ENCODE data around the gene L3MBTL4.
"Not testable (repeated sequence)": the region's sequence is repeated elsewhere in the genome, so short reads cannot be mapped to it uniquely, and the experiment has no call there.

The L3MBTL4 gene

GRCh38 chr18:6249788-6250187 is 164.9 kb downstream of the L3MBTL4 start:
- DNase-seq (ENCODE audit: low spot score) = no peak

DNA sequence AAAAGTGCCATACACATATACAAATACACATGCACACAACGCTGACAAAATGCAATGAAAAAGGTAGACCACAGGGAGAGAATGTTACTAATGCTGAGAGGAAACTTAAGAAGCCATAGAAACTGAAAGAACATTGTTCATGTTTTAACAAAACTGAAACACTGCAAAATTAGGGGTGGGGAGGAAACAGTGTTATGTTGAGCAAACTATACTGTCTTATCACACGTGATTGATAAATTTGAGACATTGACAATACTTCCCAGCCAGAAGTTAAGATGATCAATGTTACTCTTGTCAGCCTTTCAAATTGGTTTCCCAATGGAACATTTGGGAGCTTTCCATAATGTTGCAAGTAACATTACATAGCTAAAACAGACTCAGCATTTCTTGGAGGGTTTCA is 165.5 kb downstream of the L3MBTL4 start:
- DNase-seq (ENCODE audit: low spot score) = no peak

- no peak for DNase-seq (ENCODE audit: low spot score)
Measured at GRCh38 chr18:6248017-6248416, 166.7 kb downstream of the L3MBTL4 start.

DNA sequence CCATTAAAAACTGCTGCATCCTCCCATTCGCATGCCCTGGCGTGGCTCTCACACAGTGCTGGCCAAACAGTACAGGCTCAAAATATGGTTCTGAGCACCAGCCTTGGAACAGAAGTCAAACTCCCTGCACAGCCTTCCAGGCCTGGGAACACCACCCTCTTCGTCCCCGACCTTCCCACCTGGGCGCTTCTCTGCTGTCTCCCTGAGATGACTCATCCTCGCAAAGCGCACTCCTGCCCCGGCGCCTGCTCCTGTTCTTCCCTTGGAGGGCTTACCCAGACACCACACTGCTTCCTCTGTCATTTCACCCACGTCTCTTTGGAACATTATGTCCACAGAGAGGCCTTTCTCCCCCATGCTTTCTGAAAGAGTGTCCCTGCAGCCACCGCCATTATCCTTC is 172.7 kb downstream of the L3MBTL4 start:
- no peak for DNase-seq (ENCODE audit: low spot score)

DNA sequence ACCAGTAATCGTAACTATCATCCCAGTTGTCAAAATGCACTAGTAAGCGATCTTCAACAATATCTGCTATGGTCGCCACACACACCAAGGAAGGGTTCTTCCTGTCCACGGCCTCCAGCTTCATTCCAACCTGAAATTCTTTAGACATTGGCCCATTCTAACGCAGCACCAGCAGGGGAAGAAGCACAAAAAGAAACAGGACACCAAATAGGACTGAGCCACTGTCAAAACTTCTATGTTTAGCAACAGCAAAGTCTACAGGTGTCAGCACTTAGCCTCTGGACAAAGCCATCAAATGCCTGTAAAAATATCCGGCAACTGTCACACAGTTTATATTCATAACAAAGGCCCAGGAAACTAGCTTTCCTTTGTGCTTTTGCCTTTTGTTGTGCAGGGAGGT is 175.0 kb downstream of the L3MBTL4 start:
- no peak for DNase-seq (ENCODE audit: low spot score)

- DNase-seq (ENCODE audit: low spot score) = no peak
Measured at GRCh38 chr18:6236258-6236657, 178.5 kb downstream of the L3MBTL4 start.

- no peak for DNase-seq (ENCODE audit: low spot score)
Measured at GRCh38 chr18:6222271-6222670, 192.4 kb downstream of the L3MBTL4 start.

DNA sequence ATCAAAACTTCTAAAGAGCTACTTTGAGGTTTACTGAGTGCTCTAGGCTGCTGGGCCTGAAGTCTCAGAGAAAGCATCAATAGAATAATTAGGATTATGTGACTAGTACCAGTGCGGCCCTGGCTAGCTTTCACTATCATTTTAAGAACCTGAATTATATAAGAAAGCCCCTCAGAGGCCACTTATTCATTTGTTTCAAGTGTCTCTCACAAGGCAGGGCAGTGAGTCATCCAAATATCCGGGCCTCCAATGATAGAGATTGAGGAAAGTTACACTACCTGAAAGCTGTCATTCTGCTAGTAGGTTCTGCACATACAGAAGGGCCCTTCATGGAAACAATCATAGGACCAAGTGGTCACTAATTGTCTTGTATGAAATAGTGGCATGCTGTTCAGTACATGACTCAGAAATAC is 193.1 kb downstream of the L3MBTL4 start:
- DNase-seq (ENCODE audit: low spot score) = no peak

GRCh38 chr18:6220129-6220528 is 194.6 kb downstream of the L3MBTL4 start:
- DNase-seq (ENCODE audit: low spot score) = no peak

GRCh38 chr18:6219116-6219717 is 195.5 kb downstream of the L3MBTL4 start:
- no peak for DNase-seq (ENCODE audit: low spot score)

DNA sequence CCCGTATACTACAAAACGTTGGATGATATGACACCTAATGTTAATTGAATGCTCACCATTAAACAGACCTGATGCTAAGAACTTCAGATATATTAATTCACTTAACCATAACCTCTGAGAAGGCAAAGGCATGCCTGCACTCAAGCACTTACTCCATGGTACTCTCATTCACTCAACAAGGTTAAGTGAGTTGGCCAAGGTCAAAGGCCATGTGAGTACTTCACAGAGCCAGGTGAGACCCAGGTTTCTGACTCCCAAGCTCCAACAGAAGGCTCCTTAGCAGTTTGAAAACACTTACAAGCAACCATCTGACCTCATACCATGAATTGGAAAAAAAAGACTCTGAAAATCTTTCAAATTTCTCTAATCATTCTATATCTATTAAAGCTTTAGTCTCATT is 198.8 kb downstream of the L3MBTL4 start:
- no peak for DNase-seq (ENCODE audit: low spot score)

- DNase-seq (ENCODE audit: low spot score) = no peak
Measured at GRCh38 chr18:6211174-6211504, 203.6 kb downstream of the L3MBTL4 start.

DNA sequence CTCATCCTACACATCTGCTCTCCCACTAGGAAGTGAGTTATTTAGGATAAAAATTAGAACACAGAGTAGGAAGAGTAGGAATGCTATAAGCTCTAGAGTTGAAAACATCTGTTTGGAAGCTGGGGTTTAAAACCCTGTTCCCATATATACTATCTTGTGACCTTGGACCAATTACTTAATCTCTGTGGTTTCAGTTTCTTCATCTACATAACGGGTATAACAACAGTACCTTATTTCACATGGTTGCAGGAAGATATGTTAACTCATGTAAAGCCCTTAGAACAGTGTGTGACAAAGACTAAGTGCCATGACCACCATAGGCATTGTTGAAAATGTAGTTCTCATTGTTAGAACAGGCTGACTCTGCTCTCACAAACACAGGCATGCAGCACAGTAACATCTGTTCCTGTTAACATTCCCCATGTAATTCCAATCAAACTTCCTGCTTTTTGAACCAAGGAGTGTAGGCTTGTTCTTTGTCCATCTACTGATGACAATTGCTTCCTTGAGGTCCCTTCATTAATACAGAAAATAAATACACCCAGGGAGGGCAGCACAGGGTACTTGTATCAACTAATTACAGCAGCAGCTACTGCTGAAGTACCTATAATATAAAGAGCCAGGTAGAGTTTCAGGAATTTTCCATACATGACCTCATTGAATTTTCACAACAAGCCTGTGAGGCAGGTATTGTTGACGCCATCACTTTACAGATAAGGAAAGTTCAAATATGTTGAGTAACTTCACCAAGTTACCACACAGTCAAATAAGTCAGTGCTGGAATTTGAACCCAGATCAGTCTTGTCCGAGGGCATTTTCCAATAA is 204.2 kb downstream of the L3MBTL4 start:
- no peak for DNase-seq (ENCODE audit: low spot score)

DNA sequence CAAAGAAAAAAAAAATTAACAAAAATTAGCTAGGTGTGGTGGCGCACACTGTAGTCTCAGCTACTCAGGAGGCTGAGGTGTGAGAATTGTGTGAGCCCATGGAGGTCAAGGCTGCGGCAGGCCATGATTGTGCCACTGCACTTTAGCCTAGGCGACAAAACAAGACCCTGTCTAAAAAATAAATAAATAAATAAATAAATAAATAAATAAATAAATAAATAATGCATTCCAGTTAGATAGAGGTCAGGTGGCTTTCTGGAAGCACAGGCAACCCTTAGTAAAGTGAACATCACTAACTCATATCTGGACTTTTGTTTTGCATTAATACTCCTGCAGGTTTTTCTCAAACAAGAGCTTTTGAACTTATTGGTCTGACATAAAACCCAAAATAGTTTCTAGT is 206.8 kb downstream of the L3MBTL4 start:
- DNase-seq (ENCODE audit: low spot score) = no peak

DNA sequence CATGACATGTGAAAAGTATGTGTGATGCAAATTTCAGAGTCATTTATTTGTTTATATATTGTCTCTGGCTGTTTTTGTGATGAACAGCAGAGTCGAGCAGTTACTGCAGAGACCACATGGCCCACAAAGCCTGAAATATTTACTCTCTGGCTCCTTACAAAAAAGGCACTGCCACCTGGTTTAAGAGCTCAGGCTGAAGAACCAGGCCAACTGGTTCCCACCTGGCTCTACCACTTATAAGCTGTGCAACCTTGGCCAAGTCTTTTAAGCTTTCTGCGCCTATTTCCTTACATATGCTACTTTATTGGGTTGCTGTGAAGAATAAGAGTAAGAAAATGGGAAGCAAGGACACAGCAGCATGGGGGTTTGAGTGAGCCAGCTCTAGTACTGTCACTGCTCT is 207.6 kb downstream of the L3MBTL4 start:
- no peak for DNase-seq (ENCODE audit: low spot score)

DNA sequence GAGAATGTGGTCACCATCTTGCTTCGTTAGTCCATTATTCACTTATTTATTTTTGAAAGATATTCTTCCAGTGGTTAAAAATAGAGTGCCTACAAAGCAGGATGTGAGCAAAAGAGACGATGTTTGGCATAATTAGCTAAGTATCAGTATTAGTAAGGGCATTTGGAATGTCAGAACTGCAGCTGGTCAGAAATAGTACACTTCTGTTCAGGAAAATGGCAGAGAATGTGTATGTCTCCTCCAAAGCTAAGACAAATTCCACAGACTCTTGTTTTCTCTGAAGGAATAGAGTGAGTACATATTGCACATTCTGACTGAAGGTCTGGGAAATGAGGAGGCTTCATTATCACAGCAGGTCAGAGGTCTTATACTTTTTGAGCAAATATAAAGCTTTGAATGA is 209.0 kb downstream of the L3MBTL4 start:
- no peak for DNase-seq (ENCODE audit: low spot score)

- no peak for DNase-seq (ENCODE audit: low spot score)
Measured at GRCh38 chr18:6204476-6204875, 210.2 kb downstream of the L3MBTL4 start.

- DNase-seq (ENCODE audit: low spot score) = no peak
Measured at GRCh38 chr18:6203791-6204190, 210.9 kb downstream of the L3MBTL4 start.

- no peak for DNase-seq (ENCODE audit: low spot score)
Measured at GRCh38 chr18:6202861-6203260, 211.8 kb downstream of the L3MBTL4 start.

DNA sequence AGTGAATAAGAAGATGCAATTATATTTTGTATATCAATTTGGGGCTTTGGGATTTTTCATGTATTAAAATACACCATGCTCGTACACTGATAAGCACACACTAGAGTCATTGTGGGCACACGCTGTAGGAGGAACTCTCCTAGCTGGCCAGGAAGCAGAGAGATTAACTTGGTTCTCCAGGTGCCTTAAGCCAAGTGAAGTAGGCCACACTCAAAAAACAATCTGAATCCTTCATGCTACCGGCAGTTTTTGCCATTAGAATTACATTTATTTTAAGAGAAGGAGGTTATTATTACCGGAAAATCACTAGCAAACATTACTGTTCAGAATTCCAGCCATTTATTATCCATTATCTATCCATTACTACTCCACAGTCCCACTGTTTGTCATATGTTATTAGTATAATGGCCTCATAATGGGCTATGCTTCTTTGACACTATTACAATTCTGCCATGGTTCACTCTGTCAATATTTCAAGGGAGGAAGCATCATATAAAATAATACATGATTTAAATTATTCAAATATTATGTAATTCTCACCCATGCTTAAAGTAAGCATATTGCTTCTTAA is 214.4 kb downstream of the L3MBTL4 start:
- no peak for DNase-seq (ENCODE audit: low spot score)

DNA sequence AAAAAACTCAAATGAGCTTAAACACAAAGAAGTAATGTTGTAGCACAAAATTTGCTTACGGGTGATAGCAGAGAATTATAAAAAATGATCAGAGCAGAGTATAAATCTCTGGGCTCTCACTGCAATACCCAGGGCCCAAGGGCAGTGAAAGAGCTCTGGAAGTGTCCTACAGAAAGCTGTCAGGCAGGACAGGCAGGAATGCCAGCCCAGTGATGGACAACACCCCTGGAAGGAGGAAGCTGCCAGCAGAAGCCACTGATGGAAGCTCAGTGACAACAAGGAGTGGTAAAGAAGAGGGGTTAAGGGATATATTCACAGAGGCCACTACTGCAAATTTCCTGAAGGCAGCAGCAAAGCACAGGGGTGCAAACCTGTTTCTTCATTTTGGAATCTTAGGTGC is 214.9 kb downstream of the L3MBTL4 start:
- DNase-seq (ENCODE audit: low spot score) = no peak

DNA sequence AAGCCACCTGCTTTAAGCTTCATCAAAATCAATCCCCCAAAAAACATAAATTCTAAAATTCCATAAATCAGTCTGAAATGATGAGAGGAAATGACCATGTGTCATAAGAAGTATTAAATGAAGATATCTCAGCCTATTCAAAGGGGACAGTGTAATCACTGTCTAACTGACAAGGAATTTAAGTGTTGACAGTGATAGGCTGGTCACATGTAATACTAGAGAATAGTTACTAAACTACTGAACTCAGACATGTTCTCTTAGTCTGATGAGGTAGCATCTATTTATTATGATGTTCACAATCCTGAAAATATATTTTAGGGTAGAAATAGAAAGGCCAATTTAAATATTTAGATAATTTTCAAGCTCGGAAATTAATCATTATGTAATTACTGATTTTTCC is 216.1 kb downstream of the L3MBTL4 start:
- no peak for DNase-seq (ENCODE audit: low spot score)

- no peak for DNase-seq (ENCODE audit: low spot score)
Measured at GRCh38 chr18:6194640-6195039, 220.1 kb downstream of the L3MBTL4 start.

GRCh38 chr18:6185782-6186181 is 228.9 kb downstream of the L3MBTL4 start:
- not testable (repeated sequence) for DNase-seq (ENCODE audit: low spot score)
